Sigmoid colon (tissue), 7 donors: ENCODE results near the gene IFNL4. TPM values are rescaled to one million over a fixed set of nuclear protein-coding genes. Genes with fewer than 3 reads are reported as not detected.

ENCODE experiments used
- DNase-seq: peaks from one replicate; pipeline ENCODE4 v3.0.0-alpha.2; 2019
- H3K27ac ChIP-seq, 4 donors: fragments of 200-600 bp; sonication (generic); one replicate each; pipeline ENCODE4 v1.5.1; 2016 to 2019; ENCODE audit warnings: mild to moderate bottlenecking in 1 of 4
- H3K27me3 ChIP-seq, 3 donors: fragments of 200-600 bp; sonication (generic); one replicate each; pipeline ENCODE4 v1.5.1; 2019; ENCODE audit warnings: mild to moderate bottlenecking in 1 of 3
- H3K36me3 ChIP-seq, 4 donors: fragments of 200-600 bp; sonication (generic); one replicate each; pipeline ENCODE4 v1.5.1; 2016 to 2019
- H3K4me1 ChIP-seq, 4 donors: fragments of 200-600 bp; sonication (generic); one replicate each; pipeline ENCODE4 v1.5.1; 2017 to 2019
- H3K4me3 ChIP-seq, 4 donors: fragments of 200-600 bp; sonication (generic); one replicate each; pipeline ENCODE4 v1.5.1; 2017 to 2019; ENCODE audit warnings: mild to moderate bottlenecking in 2 of 4, moderate library complexity in 1 of 4
- H3K9me3 ChIP-seq, 4 donors: fragments of 200-600 bp in 3 of 4; sonication (generic) in 3 of 4; one replicate each; pipeline versions ENCODE4 v1.5.1 to v1.6.1; 2013 to 2019
- EP300 ChIP-seq, 4 donors: sonication (generic); formaldehyde crosslinking; IDR thresholded peaks; one replicate each; pipeline ENCODE4 v1.6.1; 2017; ENCODE audit warnings: antibody characterized with exemption in 4 of 4
- POLR2A ChIP-seq, 2 donors: fragments of 450-650 bp; IDR thresholded peaks; one replicate each; pipeline ENCODE4 v1.6.1; 2016; ENCODE audit warnings: antibody characterized with exemption in 2 of 2, mild to moderate bottlenecking in 2 of 2, moderate library complexity in 2 of 2
- POLR2AphosphoS5 ChIP-seq, 4 donors: sonication (generic); formaldehyde crosslinking; IDR thresholded peaks; one replicate each; pipeline ENCODE4 v1.6.1; 2017; ENCODE audit warnings: antibody characterized with exemption in 4 of 4
- WGBS, 2 donors: extraction: QIAGEN DNeasy Blood & Tissue Kit; methylation state at CpG; one replicate each; pipeline ENCODE4 v1.1.7; 2013; 5-methylcytosine and 5-hydroxymethylcytosine counted together
- intact Hi-C: fragments of 100-400 bp; cut with DNase I; formaldehyde crosslinking; loops from one replicate; pipeline ENCODE4 v1.15.1; 2023
- polyA plus RNA-seq, 3 donors: library from polyadenylated mRNA; stranded (reverse); fragments of 200-250 nt; gene quantifications; one replicate each; pipeline ENCODE4 v1.2.3, GENCODE V29; 2013
- total RNA-seq, 4 donors: library from RNA; depleted of rRNA; stranded (reverse); fragments of >200 nt; gene quantifications; one replicate each; pipeline ENCODE4 v1.1.0, GENCODE V29; 2016
- TF ChIP-seq, protein P1 (sequence below), 4 experiments: fragments of 450-650 bp in 3 of 4; fragments of 200-600 bp in 1 of 4; IDR thresholded peaks; one replicate each; pipeline ENCODE4 v1.5.1; 2016 to 2019; ENCODE audit warnings: antibody characterized with exemption in 4 of 4, mild to moderate bottlenecking in 3 of 4, moderate library complexity in 2 of 4
- donor health status: healthy with polysubstance abuse.
- donor health status: Bipolar disorder and iron deficiency.
- donor health status: healthy.

The IFNL4 gene
- total and polyA plus RNA-seq, 7 donors = not detected

GRCh38 chr19:39261704-39262103 is 13.0 kb upstream of the IFNL4 start:
- Histone ChIP-seq H3K4me3 (no peak overlapping the region), H3K27ac (no peak overlapping the region), H3K36me3 (no peaks in the 10 kb centered on the region), H3K9me3 (no peaks in the 10 kb centered on the region), H3K4me1 (peaks cover 0 to 17% (median 11%) of the 10 kb centered on the region in 4 donors), H3K27me3 (peaks cover 22 to 63% (median 49%) of the 10 kb centered on the region in 3 donors)
- no peak for DNase-seq
- intact Hi-C loops = no loop called here
- 81 to 82% methylated on average over 3 of the region's 3 CpGs for WGBS, 2 donors
- no peak for TF ChIP-seq EP300 (IDR thresholded peaks at IDR 0.05)
- TF ChIP-seq POLR2AphosphoS5 (IDR thresholded peaks at IDR 0.05) = no peak
- no peak for TF ChIP-seq POLR2A (IDR thresholded peaks at IDR 0.05)
- TF ChIP-seq, protein P1, sequence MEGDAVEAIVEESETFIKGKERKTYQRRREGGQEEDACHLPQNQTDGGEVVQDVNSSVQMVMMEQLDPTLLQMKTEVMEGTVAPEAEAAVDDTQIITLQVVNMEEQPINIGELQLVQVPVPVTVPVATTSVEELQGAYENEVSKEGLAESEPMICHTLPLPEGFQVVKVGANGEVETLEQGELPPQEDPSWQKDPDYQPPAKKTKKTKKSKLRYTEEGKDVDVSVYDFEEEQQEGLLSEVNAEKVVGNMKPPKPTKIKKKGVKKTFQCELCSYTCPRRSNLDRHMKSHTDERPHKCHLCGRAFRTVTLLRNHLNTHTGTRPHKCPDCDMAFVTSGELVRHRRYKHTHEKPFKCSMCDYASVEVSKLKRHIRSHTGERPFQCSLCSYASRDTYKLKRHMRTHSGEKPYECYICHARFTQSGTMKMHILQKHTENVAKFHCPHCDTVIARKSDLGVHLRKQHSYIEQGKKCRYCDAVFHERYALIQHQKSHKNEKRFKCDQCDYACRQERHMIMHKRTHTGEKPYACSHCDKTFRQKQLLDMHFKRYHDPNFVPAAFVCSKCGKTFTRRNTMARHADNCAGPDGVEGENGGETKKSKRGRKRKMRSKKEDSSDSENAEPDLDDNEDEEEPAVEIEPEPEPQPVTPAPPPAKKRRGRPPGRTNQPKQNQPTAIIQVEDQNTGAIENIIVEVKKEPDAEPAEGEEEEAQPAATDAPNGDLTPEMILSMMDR (IDR thresholded peaks at IDR 0.05) = no peak

- no peaks in the 10 kb centered on the region for H3K36me3 ChIP-seq
- no peak for DNase-seq
- TF ChIP-seq EP300 (IDR thresholded peaks at IDR 0.05) = no peak
- TF ChIP-seq, protein P1 (IDR thresholded peaks at IDR 0.05) = no peak
- TF ChIP-seq POLR2A (IDR thresholded peaks at IDR 0.05) = no peak
- no peak for TF ChIP-seq POLR2AphosphoS5 (IDR thresholded peaks at IDR 0.05)
- no peak overlapping the region for H3K27ac ChIP-seq
- no peak overlapping the region for H3K4me3 ChIP-seq
- peaks cover 0 to 35% (median 14%) of the 10 kb centered on the region in 3 donors for H3K27me3 ChIP-seq
- no peaks in the 10 kb centered on the region for H3K9me3 ChIP-seq
- H3K4me1 ChIP-seq = no peaks in the 10 kb centered on the region
- WGBS, 2 donors = 92 to 93% methylated on average over 4 of the region's 4 CpGs
- intact Hi-C loops = no loop called here
Observed at GRCh38 chr19:39257227-39257626, 8.6 kb upstream of the IFNL4 start.

- no peaks in the 10 kb centered on the region for H3K4me1 ChIP-seq
- H3K4me3 ChIP-seq = no peak overlapping the region
- intact Hi-C loops = no loop called here
- H3K27me3 ChIP-seq = peaks cover 0 to 24% (median 12%) of the 10 kb centered on the region in 3 donors
- H3K9me3 ChIP-seq = no peaks in the 10 kb centered on the region
- H3K36me3 ChIP-seq = no peaks in the 10 kb centered on the region
- no peak overlapping the region for H3K27ac ChIP-seq
- no peak for DNase-seq
- WGBS, 2 donors = 76 to 88% methylated on average over 29 of the region's 29 CpGs
- TF ChIP-seq, protein P1 (IDR thresholded peaks at IDR 0.05) = no peak
- no peak for TF ChIP-seq EP300 (IDR thresholded peaks at IDR 0.05)
- TF ChIP-seq POLR2A (IDR thresholded peaks at IDR 0.05) = no peak
- TF ChIP-seq POLR2AphosphoS5 (IDR thresholded peaks at IDR 0.05) = no peak
Observed at GRCh38 chr19:39254531-39255345, 6.1 kb upstream of the IFNL4 start.

- no peaks in the 10 kb centered on the region for H3K36me3 ChIP-seq
- WGBS, 2 donors = 79 to 82% methylated on average over 8 of the region's 8 CpGs
- no peak for DNase-seq
- intact Hi-C loops = no loop called here
- TF ChIP-seq POLR2A (IDR thresholded peaks at IDR 0.05) (no peak), POLR2AphosphoS5 (IDR thresholded peaks at IDR 0.05) (no peak), EP300 (IDR thresholded peaks at IDR 0.05) (no peak)
- TF ChIP-seq, protein P1 (IDR thresholded peaks at IDR 0.05) = no peak
- H3K27me3 ChIP-seq = peaks cover 5 to 35% (median 23%) of the 10 kb centered on the region in 3 donors
- H3K27ac ChIP-seq = no peak overlapping the region
- no peaks in the 10 kb centered on the region for H3K4me1 ChIP-seq
- no peaks in the 10 kb centered on the region for H3K9me3 ChIP-seq
- H3K4me3 ChIP-seq = no peak overlapping the region
Observed at GRCh38 chr19:39253374-39254149, 4.9 kb upstream of the IFNL4 start.
